Thyroid gland (tissue), 4 donors: ENCODE results near the gene PTK7.

Experiments
- POLR2A ChIP-seq, 2 donors: fragments of 450-650 bp; IDR thresholded peaks; one replicate each; pipeline ENCODE4 v1.6.1; 2017; ENCODE audit warnings: antibody characterized with exemption in 2 of 2, mild to moderate bottlenecking in 2 of 2, moderate library complexity in 1 of 2
- TF ChIP-seq, protein P1 (sequence below), 6 experiments: fragments of 200-600 bp in 3 of 6; fragments of 450-650 bp in 3 of 6; sonication (generic) in 3 of 6; IDR thresholded peaks; one replicate each; pipeline ENCODE4 v1.5.1; 2016 to 2019; ENCODE audit warnings: antibody characterized with exemption in 6 of 6, mild to moderate bottlenecking in 2 of 6, inconsistent platforms in 1 of 6, moderate library complexity in 1 of 6

DNA sequence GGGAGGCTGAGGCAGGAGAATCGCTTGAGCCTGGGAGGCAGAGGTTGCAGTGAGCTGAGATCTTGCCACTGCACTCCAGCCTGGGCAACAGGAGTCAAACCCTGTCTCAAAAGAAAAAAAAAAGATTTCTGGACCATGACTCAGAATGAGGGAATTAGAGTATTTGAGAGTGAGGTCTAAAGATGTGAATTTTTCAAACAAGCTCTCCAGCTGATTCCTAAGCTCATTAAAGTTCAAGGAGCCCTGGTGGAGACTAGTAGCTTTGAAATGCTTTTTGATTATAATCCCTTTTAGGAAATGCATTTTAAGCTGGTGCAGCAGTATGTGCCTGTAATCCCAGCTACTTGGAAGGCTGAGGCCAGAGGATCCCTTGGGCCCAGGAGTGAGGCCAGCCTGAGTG, 73.2 kb downstream of the PTK7 start:
- TF ChIP-seq, protein P1, sequence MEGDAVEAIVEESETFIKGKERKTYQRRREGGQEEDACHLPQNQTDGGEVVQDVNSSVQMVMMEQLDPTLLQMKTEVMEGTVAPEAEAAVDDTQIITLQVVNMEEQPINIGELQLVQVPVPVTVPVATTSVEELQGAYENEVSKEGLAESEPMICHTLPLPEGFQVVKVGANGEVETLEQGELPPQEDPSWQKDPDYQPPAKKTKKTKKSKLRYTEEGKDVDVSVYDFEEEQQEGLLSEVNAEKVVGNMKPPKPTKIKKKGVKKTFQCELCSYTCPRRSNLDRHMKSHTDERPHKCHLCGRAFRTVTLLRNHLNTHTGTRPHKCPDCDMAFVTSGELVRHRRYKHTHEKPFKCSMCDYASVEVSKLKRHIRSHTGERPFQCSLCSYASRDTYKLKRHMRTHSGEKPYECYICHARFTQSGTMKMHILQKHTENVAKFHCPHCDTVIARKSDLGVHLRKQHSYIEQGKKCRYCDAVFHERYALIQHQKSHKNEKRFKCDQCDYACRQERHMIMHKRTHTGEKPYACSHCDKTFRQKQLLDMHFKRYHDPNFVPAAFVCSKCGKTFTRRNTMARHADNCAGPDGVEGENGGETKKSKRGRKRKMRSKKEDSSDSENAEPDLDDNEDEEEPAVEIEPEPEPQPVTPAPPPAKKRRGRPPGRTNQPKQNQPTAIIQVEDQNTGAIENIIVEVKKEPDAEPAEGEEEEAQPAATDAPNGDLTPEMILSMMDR (IDR thresholded peaks at IDR 0.05), result no peak
- no peak for TF ChIP-seq POLR2A (IDR thresholded peaks at IDR 0.05)
